Body of pancreas (tissue), 4 donors: ENCODE data around the gene CREB3L1. TPM values are rescaled to one million over a fixed set of nuclear protein-coding genes. Genes with fewer than 3 reads are reported as not detected.

ENCODE experiments used
- ATAC-seq: fragments of 150-250 bp; one replicate; pipeline ENCODE4 v1.9.1; 2016
- DNase-seq, 4 donors: peaks; one replicate each; pipeline ENCODE4 v3.0.0-alpha.2; 2019
- H3K27ac ChIP-seq, 4 donors: fragments of 200-600 bp; sonication (generic); 1 replicate in 3 of 4; 2 replicates in 1 of 4; pipeline versions ENCODE4 v1.5.1 to v1.6.1; 2016 to 2019; ENCODE audit warnings: mild to moderate bottlenecking in 1 of 4, mixed read lengths in 1 of 4, moderate library complexity in 1 of 4
- H3K27me3 ChIP-seq, 2 donors: fragments of 200-600 bp; sonication (generic); one replicate each; pipeline ENCODE4 v1.6.0; 2016; ENCODE audit warnings: mild to moderate bottlenecking in 1 of 2
- H3K36me3 ChIP-seq, 2 donors: fragments of 200-600 bp; sonication (generic); replicated peaks in 1 of 2; 2 replicates each; pipeline ENCODE4 v1.5.1; 2016; ENCODE audit warnings: low read depth in 2 of 2; ENCODE audit not compliant: insufficient read depth in 1 of 2
- H3K4me1 ChIP-seq: fragments of 200-600 bp; sonication (generic); one replicate; pipeline ENCODE4 v1.6.0; 2016
- H3K4me3 ChIP-seq, 2 donors: fragments of 200-600 bp; sonication (generic); 1 replicate in 1 of 2; 2 replicates in 1 of 2; pipeline ENCODE4 v1.5.1; 2016 to 2019
- H3K9me3 ChIP-seq, 3 donors: fragments of 200-600 bp; sonication (generic); 1 replicate in 2 of 3; 2 replicates in 1 of 3; pipeline ENCODE4 v1.5.1; 2016
- POLR2A ChIP-seq, 3 donors: fragments of 450-650 bp; IDR thresholded peaks; one replicate each; pipeline ENCODE4 v1.6.1; 2016; ENCODE audit warnings: antibody characterized with exemption in 3 of 3, mild to moderate bottlenecking in 2 of 3
- WGBS, 2 donors: methylation state at CpG; one replicate each; pipeline ENCODE4 v1.1.5; 2017; 5-methylcytosine and 5-hydroxymethylcytosine counted together
- intact Hi-C: fragments of 100-400 bp; cut with DNase I; formaldehyde crosslinking; loops from one replicate; pipeline ENCODE4 v1.15.1; 2023
- total RNA-seq, 2 donors: library from RNA; depleted of rRNA; stranded (reverse); fragments of >200 nt; gene quantifications; one replicate each; pipeline ENCODE4 v1.1.0, GENCODE V29; 2016
- TF ChIP-seq, protein P1 (sequence below), 7 experiments: fragments of 450-650 bp in 4 of 7; fragments of 200-600 bp in 3 of 7; sonication (generic) in 3 of 7; IDR thresholded peaks; one replicate each; pipeline ENCODE4 v1.5.1; 2016 to 2019; ENCODE audit warnings: antibody characterized with exemption in 7 of 7

CREB3L1 gene
- total RNA-seq, 2 donors from 2014 or later: 20.8 to 22.7 TPM

DNA sequence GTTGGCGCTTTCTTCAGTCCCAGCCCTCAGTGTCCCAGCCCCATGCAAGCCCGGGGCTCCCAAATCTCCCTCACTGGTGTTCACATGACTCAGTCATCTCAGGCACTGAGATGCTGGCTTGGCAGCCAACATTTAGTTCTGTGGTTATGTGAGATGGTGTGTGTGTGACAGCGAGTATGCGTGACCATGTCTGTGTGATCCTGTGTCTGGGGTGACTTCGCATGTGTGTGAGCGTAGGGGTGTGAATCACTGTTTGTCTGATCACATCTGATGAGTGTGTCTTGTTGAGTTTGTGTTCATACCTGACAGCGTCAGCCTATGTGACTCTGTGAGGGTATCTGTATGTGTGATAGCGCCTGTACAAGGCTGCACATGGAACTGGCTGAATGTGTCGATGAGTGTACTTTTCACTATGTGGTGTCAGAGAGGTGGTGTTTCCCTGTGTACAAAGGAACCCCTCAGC is 16.2 kb downstream of the CREB3L1 start:
- Histone ChIP-seq H3K4me1 (peaks cover 54% of the 10 kb centered on the region), H3K27ac (no peak overlapping the region), H3K36me3 (no peaks in the 10 kb centered on the region), H3K9me3 (no peaks in the 10 kb centered on the region), H3K27me3 (no peaks in the 10 kb centered on the region), H3K4me3 (no peak overlapping the region)
- ATAC-seq (no peak), DNase-seq (no peak)
- intact Hi-C loops: no loop called here
- TF ChIP-seq POLR2A (IDR thresholded peaks at IDR 0.05): no peak
- TF ChIP-seq, protein P1, sequence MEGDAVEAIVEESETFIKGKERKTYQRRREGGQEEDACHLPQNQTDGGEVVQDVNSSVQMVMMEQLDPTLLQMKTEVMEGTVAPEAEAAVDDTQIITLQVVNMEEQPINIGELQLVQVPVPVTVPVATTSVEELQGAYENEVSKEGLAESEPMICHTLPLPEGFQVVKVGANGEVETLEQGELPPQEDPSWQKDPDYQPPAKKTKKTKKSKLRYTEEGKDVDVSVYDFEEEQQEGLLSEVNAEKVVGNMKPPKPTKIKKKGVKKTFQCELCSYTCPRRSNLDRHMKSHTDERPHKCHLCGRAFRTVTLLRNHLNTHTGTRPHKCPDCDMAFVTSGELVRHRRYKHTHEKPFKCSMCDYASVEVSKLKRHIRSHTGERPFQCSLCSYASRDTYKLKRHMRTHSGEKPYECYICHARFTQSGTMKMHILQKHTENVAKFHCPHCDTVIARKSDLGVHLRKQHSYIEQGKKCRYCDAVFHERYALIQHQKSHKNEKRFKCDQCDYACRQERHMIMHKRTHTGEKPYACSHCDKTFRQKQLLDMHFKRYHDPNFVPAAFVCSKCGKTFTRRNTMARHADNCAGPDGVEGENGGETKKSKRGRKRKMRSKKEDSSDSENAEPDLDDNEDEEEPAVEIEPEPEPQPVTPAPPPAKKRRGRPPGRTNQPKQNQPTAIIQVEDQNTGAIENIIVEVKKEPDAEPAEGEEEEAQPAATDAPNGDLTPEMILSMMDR (IDR thresholded peaks at IDR 0.05): no peak
- WGBS, 2 donors: 78 to 91% methylated on average over 9 of the region's 9 CpGs

DNA sequence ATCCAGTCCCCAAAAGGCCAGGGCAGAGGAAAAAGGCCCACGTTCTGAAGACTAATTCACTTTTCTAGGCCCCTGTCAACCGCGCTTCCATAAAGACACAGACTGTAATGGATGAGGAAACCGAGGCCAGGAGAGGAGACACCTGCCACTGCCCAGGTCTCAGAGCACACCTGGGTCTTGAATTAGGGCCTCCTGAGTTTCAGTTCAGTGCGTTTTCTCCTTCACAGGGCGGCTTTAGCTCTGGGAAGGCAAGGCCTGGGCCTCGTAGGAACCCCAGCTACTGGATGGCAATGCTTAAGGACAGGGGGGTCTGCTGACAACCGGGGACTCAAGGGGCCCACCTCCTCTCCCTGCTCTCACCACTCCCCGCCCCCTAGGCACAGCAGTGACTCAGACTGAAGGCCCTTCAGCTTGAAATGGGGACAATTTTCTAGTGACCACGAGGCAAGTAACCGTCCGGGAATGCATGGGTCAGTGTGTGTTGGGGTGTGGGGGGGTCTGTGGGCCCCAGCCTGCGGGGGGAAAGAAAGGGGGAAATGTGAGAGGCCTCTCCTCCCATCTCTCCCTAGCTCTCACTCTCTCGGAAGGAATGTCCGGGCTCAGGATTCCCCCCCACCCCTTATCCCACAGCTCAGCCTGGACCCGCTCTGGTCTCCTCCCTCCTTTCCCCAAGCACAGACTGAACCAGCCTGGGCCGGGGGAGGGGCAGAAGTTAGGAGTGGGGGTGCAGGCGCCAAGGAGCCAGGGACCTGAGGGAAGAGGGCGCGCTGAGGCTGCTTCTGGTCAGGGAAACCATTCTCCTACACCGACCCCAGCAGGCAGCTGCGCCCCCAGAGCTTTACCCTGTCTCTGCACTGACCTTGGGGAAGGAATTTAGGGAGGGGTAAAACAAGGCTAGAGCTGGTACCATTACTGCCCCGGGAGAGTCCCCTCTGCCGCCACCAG is 17.2 kb downstream of the CREB3L1 start:
- ATAC-seq (peak; percentile 15), DNase-seq (peak in 1 of 4 donors; percentile 44)
- Histone ChIP-seq H3K4me1 (peaks cover 46% of the 10 kb centered on the region), H3K27ac (no peak overlapping the region), H3K27me3 (no peaks in the 10 kb centered on the region), H3K36me3 (no peaks in the 10 kb centered on the region), H3K4me3 (no peak overlapping the region), H3K9me3 (no peaks in the 10 kb centered on the region)
- 44 to 53% methylated on average over 12 to 23 of the region's 24 CpGs for WGBS, 2 donors
- intact Hi-C loops: no loop called here
- TF ChIP-seq, protein P1 (IDR thresholded peaks at IDR 0.05): no peak
- no peak for TF ChIP-seq POLR2A (IDR thresholded peaks at IDR 0.05)

DNA sequence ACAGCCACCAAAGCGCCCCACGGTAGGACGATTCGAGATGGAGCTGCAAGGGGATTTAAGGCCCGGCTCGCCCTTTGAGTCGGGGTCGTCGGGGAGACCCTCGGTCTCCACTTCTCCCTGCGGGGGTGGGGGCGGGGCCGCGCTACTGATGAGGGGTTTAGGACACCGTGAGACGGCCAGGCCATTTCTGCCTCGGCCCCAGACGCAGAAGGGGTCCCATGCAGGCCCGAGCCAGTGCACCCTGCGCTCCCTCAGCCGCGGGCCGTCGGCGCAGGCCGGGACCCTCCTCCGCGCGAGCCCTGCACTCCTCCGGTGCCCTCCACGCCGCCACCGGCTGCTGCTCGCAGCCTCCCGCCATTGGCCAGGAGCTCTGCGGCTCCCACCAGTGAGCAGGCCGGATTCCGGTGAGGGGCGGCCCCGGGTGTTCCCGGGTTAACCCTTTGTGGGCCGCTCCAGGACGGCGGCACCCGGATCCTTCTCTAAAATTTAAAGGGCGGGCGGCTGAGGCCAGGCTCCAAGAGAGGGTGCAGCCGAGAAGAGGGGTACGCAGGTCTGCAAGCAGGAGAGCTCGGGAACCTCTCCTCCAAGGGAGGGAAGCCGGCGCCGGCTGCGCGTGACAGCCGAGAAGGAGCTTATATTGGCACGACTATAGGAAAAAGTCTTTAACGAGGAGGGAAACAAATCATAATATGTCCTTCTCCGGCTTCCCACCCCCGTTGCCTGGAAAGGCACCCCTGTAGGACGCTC is 18.0 kb downstream of the CREB3L1 start:
- peak; percentile 66 to 78 (median 72) for DNase-seq
- intact Hi-C loops: no loop called here
- Histone ChIP-seq H3K36me3 (peaks cover 0 to 6% of the 10 kb centered on the region in 2 donors), H3K27ac (peak overlapping the region in 1 of 4 donors; percentile 27), H3K27me3 (no peaks in the 10 kb centered on the region), H3K4me3 (no peak overlapping the region), H3K4me1 (peaks cover 38% of the 10 kb centered on the region), H3K9me3 (no peaks in the 10 kb centered on the region)
- TF ChIP-seq, protein P1 (IDR thresholded peaks at IDR 0.05): no peak
- no peak for TF ChIP-seq POLR2A (IDR thresholded peaks at IDR 0.05)
- 2 to 25% methylated on average over 14 to 61 of the region's 61 CpGs for WGBS, 2 donors
- peak; percentile 78 for ATAC-seq

DNA sequence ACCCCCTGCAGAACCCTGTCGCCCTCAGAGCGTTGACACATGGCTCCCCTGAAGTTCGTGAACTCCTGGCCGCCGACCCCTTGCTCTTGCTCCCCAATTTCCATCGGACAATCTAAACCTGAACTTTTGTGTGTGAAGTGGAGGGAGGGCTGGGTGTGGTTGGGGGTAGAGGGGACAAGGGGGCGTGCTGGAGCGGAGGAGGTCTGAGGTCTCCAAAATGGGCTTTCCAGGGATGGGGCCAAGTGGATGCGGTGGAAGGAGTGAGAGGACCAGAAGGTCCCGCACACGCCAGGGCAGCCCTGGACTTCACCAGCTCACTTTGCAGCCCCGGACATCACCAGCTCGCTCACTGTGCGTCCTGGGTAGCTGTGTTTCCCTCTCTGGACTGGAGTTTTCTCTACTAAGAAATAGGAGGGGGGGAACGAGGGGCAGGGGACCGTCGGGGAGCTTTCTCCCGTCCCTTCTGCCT is 18.6 kb downstream of the CREB3L1 start:
- DNase-seq: no peak
- TF ChIP-seq, protein P1 (IDR thresholded peaks at IDR 0.05): no peak
- TF ChIP-seq POLR2A (IDR thresholded peaks at IDR 0.05): no peak
- 40 to 50% methylated on average over 17 to 18 of the region's 18 CpGs for WGBS, 2 donors
- Histone ChIP-seq H3K4me3 (no peak overlapping the region), H3K36me3 (peaks cover 0 to 6% of the 10 kb centered on the region in 2 donors), H3K27me3 (no peaks in the 10 kb centered on the region), H3K9me3 (no peaks in the 10 kb centered on the region), H3K27ac (peak overlapping the region in 1 of 4 donors; percentile 27), H3K4me1 (peaks cover 32% of the 10 kb centered on the region)
- ATAC-seq: no peak
- intact Hi-C loops: no loop called here
